ENCODE results near the gene KLK14.

GRCh38 chr19:51131780-51132680 is 49.3 kb upstream of the KLK14 start:
- no peak for TF ChIP-seq CTCF (optimal IDR thresholded peaks at IDR 0.05 in 1 of 3, IDR thresholded peaks at IDR 0.05 in 1 of 3, conservative IDR thresholded peaks at IDR 0.05 in 1 of 3; ENCODE audit: extremely low read depth in 1 of 3, insufficient read depth in 2 of 3, low read length in 3 of 3)
- TF ChIP-seq EZH2 (IDR thresholded peaks at IDR 0.05; ENCODE audit: low read length), result no peak
